Tibial artery (tissue), 4 donors: Measurements from ENCODE around the gene VSTM5.
"Not testable (repeated sequence)": the region's sequence is repeated elsewhere in the genome, so short reads cannot be mapped to it uniquely, and the experiment has no call there.

Source experiments
- DNase-seq, 2 donors: peaks; one replicate each; pipeline ENCODE4 v3.0.0-alpha.2; 2019
- H3K27ac ChIP-seq, 2 donors: fragments of 200-600 bp; sonication (generic) in 1 of 2; 1 replicate in 1 of 2; 2 replicates in 1 of 2; pipeline ENCODE4 v1.5.1; 2018 to 2019; ENCODE audit warnings: mild to moderate bottlenecking in 1 of 2
- H3K27me3 ChIP-seq, 2 donors: fragments of 200-600 bp; sonication (generic) in 1 of 2; one replicate each; pipeline versions ENCODE4 v1.5.1 to v1.6.0; 2016 to 2019
- H3K36me3 ChIP-seq, 3 donors: fragments of 200-600 bp; sonication (generic) in 2 of 3; one replicate each; pipeline ENCODE4 v1.5.1; 2016 to 2019; ENCODE audit warnings: mild to moderate bottlenecking in 2 of 3
- H3K4me1 ChIP-seq, 4 donors: fragments of 200-600 bp; sonication (generic) in 2 of 4; 1 replicate in 3 of 4; 2 replicates in 1 of 4; pipeline ENCODE4 v1.5.1; 2016 to 2019
- H3K4me3 ChIP-seq, 2 donors: fragments of 200-600 bp; sonication (generic) in 1 of 2; 1 replicate in 1 of 2; 2 replicates in 1 of 2; pipeline ENCODE4 v1.5.1; 2018 to 2019; ENCODE audit warnings: mild to moderate bottlenecking in 2 of 2
- H3K9me3 ChIP-seq, 3 donors: fragments of 200-600 bp; sonication (generic) in 1 of 3; one replicate each; pipeline ENCODE4 v1.5.1; 2016 to 2019
- CTCF ChIP-seq, 2 experiments: fragments of 200-600 bp in 1 of 2; fragments of 450-650 bp in 1 of 2; IDR thresholded peaks; one replicate each; pipeline ENCODE4 v1.5.1; 2017 to 2019; ENCODE audit warnings: antibody characterized with exemption in 2 of 2, mild to moderate bottlenecking in 1 of 2, moderate library complexity in 1 of 2
- intact Hi-C: fragments of 100-400 bp; cut with DNase I; formaldehyde crosslinking; loops from one replicate; pipeline ENCODE4 v1.15.0; 2023; ENCODE audit warnings: low total_unique reads

VSTM5 gene

GRCh38 chr11:93871526-93871925 lies 21.1 kb upstream of the VSTM5 start:
- Histone ChIP-seq H3K27me3 (no peaks in the 10 kb centered on the region), H3K36me3 (no peaks in the 10 kb centered on the region), H3K4me3 (no peak overlapping the region), H3K9me3 (no peaks in the 10 kb centered on the region), H3K27ac (no peak overlapping the region), H3K4me1 (no peaks in the 10 kb centered on the region)
- intact Hi-C loops, result no loop called here
- no peak for DNase-seq
- TF ChIP-seq CTCF (IDR thresholded peaks at IDR 0.05), result no peak

- Histone ChIP-seq H3K4me3 (no peak overlapping the region), H3K36me3 (no peaks in the 10 kb centered on the region), H3K9me3 (no peaks in the 10 kb centered on the region), H3K4me1 (no peaks in the 10 kb centered on the region), H3K27ac (no peak overlapping the region), H3K27me3 (no peaks in the 10 kb centered on the region)
- TF ChIP-seq CTCF (IDR thresholded peaks at IDR 0.05), result no peak
- intact Hi-C loops, result no loop called here
- no peak for DNase-seq
Observed at GRCh38 chr11:93870616-93871015, 20.2 kb upstream of the VSTM5 start.

GRCh38 chr11:93869830-93870229 lies 19.4 kb upstream of the VSTM5 start:
- intact Hi-C loops, result no loop called here
- DNase-seq, result no peak
- Histone ChIP-seq H3K9me3 (no peaks in the 10 kb centered on the region), H3K4me1 (no peaks in the 10 kb centered on the region), H3K36me3 (no peaks in the 10 kb centered on the region), H3K27me3 (no peaks in the 10 kb centered on the region), H3K27ac (no peak overlapping the region), H3K4me3 (no peak overlapping the region)
- no peak for TF ChIP-seq CTCF (IDR thresholded peaks at IDR 0.05)

GRCh38 chr11:93868404-93868803 lies 18.0 kb upstream of the VSTM5 start:
- H3K36me3 ChIP-seq, H3K27ac ChIP-seq, DNase-seq, H3K4me3 ChIP-seq, H3K9me3 ChIP-seq, intact Hi-C loops, H3K4me1 ChIP-seq, H3K27me3 ChIP-seq: not testable (repeated sequence)

- no peak overlapping the region for H3K4me3 ChIP-seq
- no peaks in the 10 kb centered on the region for H3K9me3 ChIP-seq
- no peak for TF ChIP-seq CTCF (IDR thresholded peaks at IDR 0.05)
- peaks cover 0 to 14% (median 7%) of the 10 kb centered on the region in 4 donors for H3K4me1 ChIP-seq
- intact Hi-C loops, result no loop called here
- no peaks in the 10 kb centered on the region for H3K36me3 ChIP-seq
- H3K27me3 ChIP-seq, result no peaks in the 10 kb centered on the region
- no peak overlapping the region for H3K27ac ChIP-seq
- DNase-seq, result no peak
Observed at GRCh38 chr11:93861808-93862207, 11.4 kb upstream of the VSTM5 start.

GRCh38 chr11:93858121-93858775 lies 7.8 kb upstream of the VSTM5 start:
- H3K4me3 ChIP-seq, result no peak overlapping the region
- H3K27ac ChIP-seq, result no peak overlapping the region
- intact Hi-C loops, result no loop called here
- peaks cover 0 to 14% (median 7%) of the 10 kb centered on the region in 4 donors for H3K4me1 ChIP-seq
- no peak for TF ChIP-seq CTCF (IDR thresholded peaks at IDR 0.05)
- H3K36me3 ChIP-seq, result no peaks in the 10 kb centered on the region
- no peak for DNase-seq
- H3K27me3 ChIP-seq, result no peaks in the 10 kb centered on the region
- no peaks in the 10 kb centered on the region for H3K9me3 ChIP-seq
